Astrocyte (in vitro differentiated cells and primary cell): ENCODE data around the gene HMCES. TPM values are rescaled to one million over a fixed set of nuclear protein-coding genes. Genes with fewer than 3 reads are reported as not detected.

Experiments
- DNase-seq: peaks from one replicate; pipeline ENCODE4 v3.0.0-alpha.2; 2010; ENCODE audit warnings: low read depth
- FAIRE-seq: peaks from 2 replicates; lab custom pipeline; 2011; peaks lifted over from hg19 to GRCh38; lab: Jason Lieb, UNC
- H2AFZ ChIP-seq: 2 replicates; pipeline ENCODE4 v1.6.0; 2012; ENCODE audit warnings: low read depth, low read length, inconsistent platforms
- H3K27ac ChIP-seq: 2 replicates; pipeline ENCODE4 v1.5.1; 2011; ENCODE audit warnings: low read depth, low read length, inconsistent platforms
- H3K27me3 ChIP-seq: 2 replicates; pipeline ENCODE4 v1.6.0; 2011; ENCODE audit warnings: low read length, inconsistent platforms; ENCODE audit not compliant: insufficient read depth
- H3K36me3 ChIP-seq: 2 replicates; pipeline ENCODE4 v1.5.1; 2011; ENCODE audit warnings: low read length, inconsistent platforms; ENCODE audit not compliant: insufficient read depth
- H3K4me1 ChIP-seq: 2 replicates; pipeline ENCODE4 v1.5.1; 2011; ENCODE audit warnings: low read length, inconsistent platforms; ENCODE audit not compliant: insufficient read depth
- H3K4me2 ChIP-seq: 2 replicates; pipeline ENCODE4 v1.6.0; 2012; ENCODE audit warnings: low read length, inconsistent platforms
- H3K4me3 ChIP-seq: 2 replicates; pipeline ENCODE4 v1.5.1; 2011; ENCODE audit warnings: low read depth, mild to moderate bottlenecking, low read length, inconsistent platforms; ENCODE audit not compliant: insufficient read depth
- H3K79me2 ChIP-seq: 2 replicates; pipeline ENCODE4 v1.6.0; 2012; ENCODE audit warnings: mild to moderate bottlenecking, low read length, inconsistent platforms; ENCODE audit not compliant: insufficient read depth
- H3K9ac ChIP-seq: 2 replicates; pipeline ENCODE4 v1.6.0; 2012; ENCODE audit warnings: mild to moderate bottlenecking, low read length, inconsistent platforms
- H3K9me3 ChIP-seq: 2 replicates; pipeline ENCODE4 v1.5.1; 2012; ENCODE audit warnings: low read depth, mild to moderate bottlenecking, low read length, inconsistent platforms; ENCODE audit not compliant: insufficient read depth
- H4K20me1 ChIP-seq: 2 replicates; pipeline ENCODE4 v1.6.0; 2012; ENCODE audit warnings: low read length, inconsistent platforms; ENCODE audit not compliant: insufficient read depth
- H3K27ac Mint-ChIP-seq: one replicate; pipeline ENCODE4 v1.8.0; 2021; ENCODE audit warnings: mild to moderate bottlenecking, mixed read lengths; ENCODE audit not compliant: unreplicated experiment
- H3K27me3 Mint-ChIP-seq: one replicate; pipeline ENCODE4 v1.8.0; 2021; ENCODE audit warnings: low read depth, mixed read lengths; ENCODE audit not compliant: unreplicated experiment
- H3K36me3 Mint-ChIP-seq: one replicate; pipeline ENCODE4 v1.8.0; 2021; ENCODE audit warnings: low read depth, mixed read lengths; ENCODE audit not compliant: unreplicated experiment
- H3K4me1 Mint-ChIP-seq: one replicate; pipeline ENCODE4 v1.8.0; 2021; ENCODE audit warnings: low read depth, mixed read lengths; ENCODE audit not compliant: unreplicated experiment
- H3K4me3 Mint-ChIP-seq: one replicate; pipeline ENCODE4 v1.8.0; 2021; ENCODE audit warnings: mild to moderate bottlenecking, moderate library complexity, mixed read lengths; ENCODE audit not compliant: unreplicated experiment
- H3K9me3 Mint-ChIP-seq: one replicate; pipeline ENCODE4 v1.8.0; 2021; ENCODE audit warnings: mild to moderate bottlenecking, mixed read lengths; ENCODE audit not compliant: unreplicated experiment
- EZH2 ChIP-seq: IDR thresholded peaks from 2 replicates; pipeline ENCODE4 v1.6.1; 2012; ENCODE audit warnings: mild to moderate bottlenecking, low read length, inconsistent platforms; ENCODE audit not compliant: insufficient read depth
- total RNA-seq: library from RNA; stranded (reverse); gene quantifications from 2 replicates; pipeline ENCODE4 v1.2.1, GENCODE V29; 2021
- TF ChIP-seq, protein P1 (sequence below): IDR thresholded peaks from 2 replicates; pipeline ENCODE4 v1.5.1; 2011; ENCODE audit warnings: low read depth, mild to moderate bottlenecking, inconsistent platforms, low read length, moderate library complexity; ENCODE audit not compliant: insufficient read depth

Gene HMCES
- total RNA-seq, 1 donor from 2014 or later, result 27.4 TPM

DNA sequence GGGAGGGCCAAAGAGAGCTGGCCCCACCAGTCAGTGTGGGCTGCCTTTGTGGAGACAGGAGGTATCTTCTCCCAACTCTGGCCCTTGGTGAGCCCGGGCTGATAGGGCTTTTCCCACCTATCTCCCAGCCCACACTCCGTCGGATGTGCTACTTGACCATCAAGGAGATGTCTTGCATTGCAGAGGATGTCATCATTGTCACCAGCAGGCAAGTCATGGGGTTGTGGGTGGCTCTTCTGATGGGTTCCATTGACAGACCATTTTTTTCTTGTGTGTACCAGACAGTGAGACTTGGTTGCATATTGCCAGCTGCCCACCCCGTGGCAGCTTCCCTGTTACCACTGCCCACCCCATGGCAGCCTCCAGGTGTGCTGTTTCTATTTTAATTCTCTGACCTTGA is 25.9 kb upstream of the HMCES start:
- no peaks in the 10 kb centered on the region for H3K27me3 Mint-ChIP-seq
- peak overlapping the region; percentile 54 for H3K4me3 Mint-ChIP-seq
- Histone ChIP-seq H3K4me2 (peak overlapping the region; percentile 0), H3K4me3 (no peak overlapping the region), H3K27me3 (no peaks in the 10 kb centered on the region), H3K36me3 (peaks cover 47% of the 10 kb centered on the region), H3K9ac (peak overlapping the region; percentile 43), H3K4me1 (peaks cover 24% of the 10 kb centered on the region), H3K79me2 (peaks cover 87% of the 10 kb centered on the region), H3K27ac (peak overlapping the region; percentile 37), H3K9me3 (no peaks in the 10 kb centered on the region), H2AFZ (no peak overlapping the region), H4K20me1 (peaks cover 50% of the 10 kb centered on the region)
- DNase-seq, result no peak
- no peak overlapping the region for H3K27ac Mint-ChIP-seq
- no peaks in the 10 kb centered on the region for H3K9me3 Mint-ChIP-seq
- H3K4me1 Mint-ChIP-seq, result peaks cover 21% of the 10 kb centered on the region
- FAIRE-seq, result no peak
- peaks cover 21% of the 10 kb centered on the region for H3K36me3 Mint-ChIP-seq
- TF ChIP-seq, protein P1, sequence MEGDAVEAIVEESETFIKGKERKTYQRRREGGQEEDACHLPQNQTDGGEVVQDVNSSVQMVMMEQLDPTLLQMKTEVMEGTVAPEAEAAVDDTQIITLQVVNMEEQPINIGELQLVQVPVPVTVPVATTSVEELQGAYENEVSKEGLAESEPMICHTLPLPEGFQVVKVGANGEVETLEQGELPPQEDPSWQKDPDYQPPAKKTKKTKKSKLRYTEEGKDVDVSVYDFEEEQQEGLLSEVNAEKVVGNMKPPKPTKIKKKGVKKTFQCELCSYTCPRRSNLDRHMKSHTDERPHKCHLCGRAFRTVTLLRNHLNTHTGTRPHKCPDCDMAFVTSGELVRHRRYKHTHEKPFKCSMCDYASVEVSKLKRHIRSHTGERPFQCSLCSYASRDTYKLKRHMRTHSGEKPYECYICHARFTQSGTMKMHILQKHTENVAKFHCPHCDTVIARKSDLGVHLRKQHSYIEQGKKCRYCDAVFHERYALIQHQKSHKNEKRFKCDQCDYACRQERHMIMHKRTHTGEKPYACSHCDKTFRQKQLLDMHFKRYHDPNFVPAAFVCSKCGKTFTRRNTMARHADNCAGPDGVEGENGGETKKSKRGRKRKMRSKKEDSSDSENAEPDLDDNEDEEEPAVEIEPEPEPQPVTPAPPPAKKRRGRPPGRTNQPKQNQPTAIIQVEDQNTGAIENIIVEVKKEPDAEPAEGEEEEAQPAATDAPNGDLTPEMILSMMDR, result no peak
- no peak for TF ChIP-seq EZH2

DNA sequence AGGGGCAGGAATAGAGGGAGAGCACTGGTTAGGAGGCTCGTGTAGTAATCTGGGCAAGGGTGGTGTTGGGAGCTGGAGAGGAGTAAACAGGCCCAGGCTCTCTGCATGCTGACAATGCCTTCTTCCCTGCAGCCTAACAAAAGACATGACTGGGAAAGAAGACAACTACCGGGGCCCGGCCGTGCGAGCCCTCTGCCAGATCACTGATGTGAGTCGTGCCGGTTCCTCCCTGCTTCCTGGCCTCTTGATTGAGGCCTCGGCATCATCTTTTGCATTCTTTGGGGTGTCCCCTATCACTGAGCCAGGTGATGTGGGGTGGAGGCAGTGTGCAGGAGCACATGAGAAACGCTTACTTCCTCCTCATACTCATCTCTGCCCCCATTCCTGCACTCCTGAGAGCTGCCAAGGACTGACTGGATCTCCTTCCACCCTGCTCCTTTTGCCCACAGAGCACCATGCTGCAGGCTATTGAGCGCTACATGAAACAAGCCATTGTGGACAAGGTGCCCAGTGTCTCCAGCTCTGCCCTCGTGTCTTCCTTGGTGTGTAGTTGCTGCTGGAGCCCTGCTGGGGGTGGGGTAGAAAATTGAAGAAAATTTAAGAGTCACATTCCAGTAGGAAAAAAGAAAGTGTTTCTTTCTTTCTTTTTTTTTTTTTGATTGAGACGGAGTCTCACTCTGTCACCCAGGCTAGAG is 24.0 kb upstream of the HMCES start:
- H3K36me3 Mint-ChIP-seq, result peaks cover 28% of the 10 kb centered on the region
- peak overlapping the region; percentile 67 for H3K4me3 Mint-ChIP-seq

More for the DNA sequence above, 24.0 kb upstream of the HMCES start:
- Histone ChIP-seq H3K79me2 (peaks cover 81% of the 10 kb centered on the region), H3K4me3 (no peak overlapping the region), H4K20me1 (peaks cover 67% of the 10 kb centered on the region), H3K4me1 (peaks cover 16% of the 10 kb centered on the region), H3K27ac (no peak overlapping the region), H3K36me3 (peaks cover 62% of the 10 kb centered on the region), H2AFZ (no peak overlapping the region), H3K27me3 (no peaks in the 10 kb centered on the region), H3K4me2 (no peak overlapping the region), H3K9ac (no peak overlapping the region), H3K9me3 (no peaks in the 10 kb centered on the region)
- no peaks in the 10 kb centered on the region for H3K9me3 Mint-ChIP-seq
- FAIRE-seq (no peak), DNase-seq (no peak)
- no peaks in the 10 kb centered on the region for H3K27me3 Mint-ChIP-seq
- no peak overlapping the region for H3K27ac Mint-ChIP-seq
- no peak for TF ChIP-seq EZH2
- TF ChIP-seq, protein P1, result no peak
- H3K4me1 Mint-ChIP-seq, result peaks cover 17% of the 10 kb centered on the region
